ENCODE results near the gene KCND3. TPM values are rescaled to one million over a fixed set of nuclear protein-coding genes. Genes with fewer than 3 reads are reported as not detected.

KCND3 gene
- polyA plus RNA-seq, 1 donor from 2014 or later = 7.8 TPM

GRCh38 chr1:111723091-111723806 is 266.2 kb downstream of the KCND3 start:
- no peak overlapping the region for H2AFZ ChIP-seq (ENCODE audit: low read depth, low read length)
- no peaks in the 10 kb centered on the region for H3K9me3 ChIP-seq (ENCODE audit: low read length)
- H3K27me3 ChIP-seq (ENCODE audit: insufficient read depth, low read depth, low read length) = no peaks in the 10 kb centered on the region
- no peak overlapping the region for H3K9ac ChIP-seq (ENCODE audit: low read length)
- H3K27ac ChIP-seq (ENCODE audit: low read length) = no peak overlapping the region
- H3K4me3 ChIP-seq (ENCODE audit: low read length) = no peak overlapping the region
- TF ChIP-seq SMC3 (conservative IDR thresholded peaks at IDR 0.05; ENCODE audit: poor library complexity) (no peak), POLR2AphosphoS5 (IDR thresholded peaks at IDR 0.05) (no peak), TAF1 (IDR thresholded peaks at IDR 0.05; ENCODE audit: low read depth) (no peak), EP300 (conservative IDR thresholded peaks at IDR 0.05; ENCODE audit: poor library complexity, severe bottlenecking) (no peak), EZH2 (IDR thresholded peaks at IDR 0.05; ENCODE audit: borderline replicate concordance, insufficient read depth, low read length, poor library complexity, severe bottlenecking) (no peak), RAD21 (conservative IDR thresholded peaks at IDR 0.05) (no peak), MXI1 (conservative IDR thresholded peaks at IDR 0.05; ENCODE audit: poor library complexity, severe bottlenecking) (no peak)
- TF ChIP-seq, protein P1, sequence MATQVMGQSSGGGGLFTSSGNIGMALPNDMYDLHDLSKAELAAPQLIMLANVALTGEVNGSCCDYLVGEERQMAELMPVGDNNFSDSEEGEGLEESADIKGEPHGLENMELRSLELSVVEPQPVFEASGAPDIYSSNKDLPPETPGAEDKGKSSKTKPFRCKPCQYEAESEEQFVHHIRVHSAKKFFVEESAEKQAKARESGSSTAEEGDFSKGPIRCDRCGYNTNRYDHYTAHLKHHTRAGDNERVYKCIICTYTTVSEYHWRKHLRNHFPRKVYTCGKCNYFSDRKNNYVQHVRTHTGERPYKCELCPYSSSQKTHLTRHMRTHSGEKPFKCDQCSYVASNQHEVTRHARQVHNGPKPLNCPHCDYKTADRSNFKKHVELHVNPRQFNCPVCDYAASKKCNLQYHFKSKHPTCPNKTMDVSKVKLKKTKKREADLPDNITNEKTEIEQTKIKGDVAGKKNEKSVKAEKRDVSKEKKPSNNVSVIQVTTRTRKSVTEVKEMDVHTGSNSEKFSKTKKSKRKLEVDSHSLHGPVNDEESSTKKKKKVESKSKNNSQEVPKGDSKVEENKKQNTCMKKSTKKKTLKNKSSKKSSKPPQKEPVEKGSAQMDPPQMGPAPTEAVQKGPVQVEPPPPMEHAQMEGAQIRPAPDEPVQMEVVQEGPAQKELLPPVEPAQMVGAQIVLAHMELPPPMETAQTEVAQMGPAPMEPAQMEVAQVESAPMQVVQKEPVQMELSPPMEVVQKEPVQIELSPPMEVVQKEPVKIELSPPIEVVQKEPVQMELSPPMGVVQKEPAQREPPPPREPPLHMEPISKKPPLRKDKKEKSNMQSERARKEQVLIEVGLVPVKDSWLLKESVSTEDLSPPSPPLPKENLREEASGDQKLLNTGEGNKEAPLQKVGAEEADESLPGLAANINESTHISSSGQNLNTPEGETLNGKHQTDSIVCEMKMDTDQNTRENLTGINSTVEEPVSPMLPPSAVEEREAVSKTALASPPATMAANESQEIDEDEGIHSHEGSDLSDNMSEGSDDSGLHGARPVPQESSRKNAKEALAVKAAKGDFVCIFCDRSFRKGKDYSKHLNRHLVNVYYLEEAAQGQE (IDR thresholded peaks at IDR 0.05; ENCODE audit: borderline replicate concordance) = no peak
- TF ChIP-seq, protein P2, sequence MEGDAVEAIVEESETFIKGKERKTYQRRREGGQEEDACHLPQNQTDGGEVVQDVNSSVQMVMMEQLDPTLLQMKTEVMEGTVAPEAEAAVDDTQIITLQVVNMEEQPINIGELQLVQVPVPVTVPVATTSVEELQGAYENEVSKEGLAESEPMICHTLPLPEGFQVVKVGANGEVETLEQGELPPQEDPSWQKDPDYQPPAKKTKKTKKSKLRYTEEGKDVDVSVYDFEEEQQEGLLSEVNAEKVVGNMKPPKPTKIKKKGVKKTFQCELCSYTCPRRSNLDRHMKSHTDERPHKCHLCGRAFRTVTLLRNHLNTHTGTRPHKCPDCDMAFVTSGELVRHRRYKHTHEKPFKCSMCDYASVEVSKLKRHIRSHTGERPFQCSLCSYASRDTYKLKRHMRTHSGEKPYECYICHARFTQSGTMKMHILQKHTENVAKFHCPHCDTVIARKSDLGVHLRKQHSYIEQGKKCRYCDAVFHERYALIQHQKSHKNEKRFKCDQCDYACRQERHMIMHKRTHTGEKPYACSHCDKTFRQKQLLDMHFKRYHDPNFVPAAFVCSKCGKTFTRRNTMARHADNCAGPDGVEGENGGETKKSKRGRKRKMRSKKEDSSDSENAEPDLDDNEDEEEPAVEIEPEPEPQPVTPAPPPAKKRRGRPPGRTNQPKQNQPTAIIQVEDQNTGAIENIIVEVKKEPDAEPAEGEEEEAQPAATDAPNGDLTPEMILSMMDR (IDR thresholded peaks at IDR 0.05; ENCODE audit: poor library complexity, severe bottlenecking) = no peak
- no peak overlapping the region for H3K4me2 ChIP-seq (ENCODE audit: low read length)
- no peaks in the 10 kb centered on the region for H3F3A ChIP-seq (ENCODE audit: insufficient read depth, low read length, poor library complexity, severe bottlenecking)
- no peaks in the 10 kb centered on the region for H3K79me2 ChIP-seq (replicated peaks; ENCODE audit: insufficient read depth, low read length)
- H3K36me3 ChIP-seq (ENCODE audit: insufficient read depth, low read length) = no peaks in the 10 kb centered on the region
- H3K9me2 ChIP-seq (ENCODE audit: insufficient read depth, low read length) = no peaks in the 10 kb centered on the region
- no peaks in the 10 kb centered on the region for H4K20me1 ChIP-seq (ENCODE audit: insufficient read depth)

DNA sequence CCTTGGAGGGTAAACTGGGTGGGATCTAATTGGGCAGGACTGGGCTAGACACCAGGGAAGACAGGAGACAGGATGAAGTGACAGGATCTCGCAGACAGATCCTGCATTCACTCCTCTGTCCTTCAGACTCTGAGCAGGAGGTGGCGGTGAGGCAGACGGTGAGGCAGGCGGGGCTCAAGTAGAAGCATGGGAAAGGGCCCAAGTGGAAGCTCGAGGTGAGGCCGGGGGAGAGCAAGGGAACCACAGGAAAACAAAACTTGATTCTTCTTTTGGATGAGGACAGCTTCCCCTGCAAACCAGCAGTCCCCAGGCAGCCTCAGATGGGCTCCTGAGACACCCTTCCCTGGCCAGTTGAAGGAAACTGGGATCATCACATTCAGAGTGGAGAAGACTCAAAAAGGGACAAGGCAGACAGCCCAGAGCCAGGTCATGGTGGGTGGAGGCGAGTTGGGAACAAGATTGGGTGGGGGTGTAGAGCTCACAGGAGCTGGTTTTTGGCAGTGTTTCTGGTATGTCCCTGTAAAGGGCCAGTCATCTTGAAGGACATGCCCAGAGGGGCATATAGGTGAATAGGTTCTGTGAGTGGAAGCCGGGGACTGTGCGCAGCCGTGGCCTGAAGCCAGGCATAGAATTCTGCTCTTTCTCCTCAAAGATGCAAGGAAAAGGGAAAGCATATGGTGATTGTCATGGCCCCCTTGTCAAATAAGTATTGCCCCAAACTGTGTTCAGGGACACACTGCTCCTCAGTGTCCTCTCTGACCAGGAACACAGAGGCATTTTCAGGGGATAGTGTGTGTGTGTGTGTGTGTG is 268.3 kb downstream of the KCND3 start:
- Histone ChIP-seq H3K9me3 (ENCODE audit: low read length) (no peaks in the 10 kb centered on the region), H3K9ac (ENCODE audit: low read length) (no peak overlapping the region), H2AFZ (ENCODE audit: low read depth, low read length) (no peak overlapping the region), H3K27ac (ENCODE audit: low read length) (no peak overlapping the region), H3F3A (ENCODE audit: insufficient read depth, low read length, poor library complexity, severe bottlenecking) (no peaks in the 10 kb centered on the region), H3K79me2 (replicated peaks; ENCODE audit: insufficient read depth, low read length) (no peaks in the 10 kb centered on the region), H3K27me3 (ENCODE audit: insufficient read depth, low read depth, low read length) (no peaks in the 10 kb centered on the region), H3K4me3 (ENCODE audit: low read length) (no peak overlapping the region), H3K9me2 (ENCODE audit: insufficient read depth, low read length) (no peaks in the 10 kb centered on the region), H3K36me3 (ENCODE audit: insufficient read depth, low read length) (no peaks in the 10 kb centered on the region), H4K20me1 (ENCODE audit: insufficient read depth) (no peaks in the 10 kb centered on the region), H3K4me2 (ENCODE audit: low read length) (no peak overlapping the region)
- no peak for TF ChIP-seq EP300 (conservative IDR thresholded peaks at IDR 0.05; ENCODE audit: poor library complexity, severe bottlenecking)
- no peak for TF ChIP-seq MXI1 (conservative IDR thresholded peaks at IDR 0.05; ENCODE audit: poor library complexity, severe bottlenecking)
- TF ChIP-seq, protein P2 (IDR thresholded peaks at IDR 0.05; ENCODE audit: poor library complexity, severe bottlenecking) = no peak
- no peak for TF ChIP-seq RAD21 (conservative IDR thresholded peaks at IDR 0.05)
- TF ChIP-seq POLR2AphosphoS5 (IDR thresholded peaks at IDR 0.05) = no peak
- TF ChIP-seq EZH2 (IDR thresholded peaks at IDR 0.05; ENCODE audit: borderline replicate concordance, insufficient read depth, low read length, poor library complexity, severe bottlenecking) = no peak
- no peak for TF ChIP-seq TAF1 (IDR thresholded peaks at IDR 0.05; ENCODE audit: low read depth)
- no peak for TF ChIP-seq SMC3 (conservative IDR thresholded peaks at IDR 0.05; ENCODE audit: poor library complexity)
- TF ChIP-seq, protein P1 (IDR thresholded peaks at IDR 0.05; ENCODE audit: borderline replicate concordance) = no peak
